HepG2 (cell line): ENCODE results near the gene USH2A. TPM values are rescaled to one million over a fixed set of nuclear protein-coding genes. Genes with fewer than 3 reads are reported as not detected.

Experiments
- ATAC-seq: fragments of 200-7000 bp; cut with Tn5 transposase; 3 replicates; pipeline ENCODE4 v1.9.1; 2020; ENCODE audit warnings: mild to moderate bottlenecking, moderate library complexity
- BruUV-seq: library from RNA; stranded (reverse); fragments of 400-500 nt; replicated peaks from 2 replicates; lab custom pipeline; 2021; lab: Mats Ljungman, UMichigan
- CTCF ChIA-PET: fragments of 300-600 bp; formaldehyde crosslinking; extraction: SDS; loops from one replicate; lab custom pipeline; 2021; ENCODE audit warnings: low total read pairs, inconsistent platforms, low intra/inter-chr PET ratio; lab: Yijun Ruan, JAX
- POLR2A ChIA-PET: fragments of 350-600 bp; sonication (Branson Sonifier 250); formaldehyde crosslinking; loops from one replicate; lab custom pipeline; 2020; ENCODE audit warnings: antibody characterized with exemption, inconsistent platforms; lab: Yijun Ruan, JAX
- DNase-seq: peaks from one replicate; pipeline ENCODE4 v3.0.0-alpha.2; 2015; ENCODE audit warnings: low spot score
- FAIRE-seq: peaks from 3 replicates; lab custom pipeline; 2011; peaks lifted over from hg19 to GRCh38; lab: Jason Lieb, UNC
- H2AFZ ChIP-seq: one replicate; pipeline ENCODE4 v1.6.1; 2011; ENCODE audit warnings: low read length, inconsistent platforms
- H3K27ac ChIP-seq: fragments of 300-600 bp; 3 replicates; pipeline ENCODE4 v1.8.0; 2011; ENCODE audit warnings: mixed run types, mild to moderate bottlenecking, mixed read lengths, low read length, inconsistent platforms; ENCODE audit not compliant: insufficient read depth; ENCODE audit errors: extremely low read length
- H3K27me3 ChIP-seq, 2 experiments: fragments of 200-600 bp in 1 of 2; 2 replicates in 1 of 2; 3 replicates in 1 of 2; pipeline versions ENCODE4 v1.6.0 to v1.8.0; 2011; ENCODE audit warnings: low read length in 2 of 2, mild to moderate bottlenecking in 2 of 2, moderate library complexity in 2 of 2, inconsistent platforms in 1 of 2; ENCODE audit not compliant: insufficient read depth in 2 of 2, control insufficient read depth in 1 of 2
- H3K36me3 ChIP-seq, 2 experiments: fragments of 200-600 bp in 1 of 2; replicated peaks in 1 of 2; 2 replicates in 1 of 2; 3 replicates in 1 of 2; pipeline versions ENCODE4 v1.5.1 to v1.8.0; 2011; ENCODE audit warnings: low read length in 2 of 2, inconsistent platforms in 1 of 2; ENCODE audit not compliant: insufficient read depth in 2 of 2, control insufficient read depth in 1 of 2
- H3K4me1 ChIP-seq: 2 replicates; pipeline ENCODE4 v1.5.1; 2012; ENCODE audit warnings: low read length, inconsistent platforms; ENCODE audit not compliant: insufficient read depth
- H3K4me2 ChIP-seq: 2 replicates; pipeline ENCODE4 v1.6.0; 2011; ENCODE audit warnings: low read depth, low read length, inconsistent platforms
- H3K4me3 ChIP-seq, 3 experiments: fragments of 200-600 bp in 1 of 3; sonication (generic), shearing (Covaris generic) in 1 of 3; replicated peaks in 1 of 3; 2 replicates each; pipeline ENCODE4 v1.5.1; 2011 to 2016; ENCODE audit warnings: low read length in 3 of 3, inconsistent platforms in 2 of 3, low read depth in 2 of 3, mild to moderate bottlenecking in 2 of 3, control low read depth in 1 of 3, mixed read lengths in 1 of 3; ENCODE audit not compliant: insufficient read depth in 1 of 3
- H3K79me2 ChIP-seq: one replicate; pipeline ENCODE4 v1.6.1; 2011; ENCODE audit warnings: low read length, inconsistent platforms; ENCODE audit not compliant: insufficient read depth
- H3K9ac ChIP-seq: 2 replicates; pipeline ENCODE4 v1.6.0; 2011; ENCODE audit warnings: mild to moderate bottlenecking, low read depth, low read length, inconsistent platforms; ENCODE audit not compliant: insufficient read depth
- H3K9me3 ChIP-seq: 2 replicates; pipeline ENCODE4 v1.5.1; 2012; ENCODE audit warnings: mild to moderate bottlenecking, low read length
- H4K20me1 ChIP-seq: 2 replicates; pipeline ENCODE4 v1.6.0; 2011; ENCODE audit warnings: inconsistent platforms, mild to moderate bottlenecking, low read length, moderate library complexity; ENCODE audit not compliant: insufficient read depth
- CTCF ChIP-seq: sonication (generic); formaldehyde crosslinking; IDR thresholded peaks from 2 replicates; pipeline ENCODE4 v1.5.0; 2020; ENCODE audit warnings: mild to moderate bottlenecking, missing genetic modification reagents, moderate library complexity
- HOMEZ ChIP-seq: IDR thresholded peaks from 2 replicates; pipeline ENCODE4 v1.6.1; 2016; ENCODE audit warnings: low read depth
- KDM2A ChIP-seq: sonication (generic); formaldehyde crosslinking; IDR thresholded peaks from 2 replicates; pipeline ENCODE4 v1.4.0; 2020; ENCODE audit warnings: low read depth, missing genetic modification reagents, borderline replicate concordance
- STAG1 ChIP-seq: sonication (generic); formaldehyde crosslinking; IDR thresholded peaks from 2 replicates; pipeline ENCODE4 v1.4.0; 2020; ENCODE audit warnings: missing genetic modification reagents
- SUZ12 ChIP-seq: fragments of 150-350 bp; IDR thresholded peaks from 2 replicates; pipeline ENCODE4 v1.6.1; 2014; ENCODE audit warnings: low read depth, low read length
- THYN1 ChIP-seq: sonication (generic); formaldehyde crosslinking; IDR thresholded peaks from 2 replicates; pipeline ENCODE4 v1.8.1; 2023; ENCODE audit warnings: low read depth, mild to moderate bottlenecking, moderate library complexity, missing genetic modification reagents, borderline replicate concordance
- ZNF274 ChIP-seq: sonication (generic); formaldehyde crosslinking; IDR thresholded peaks from 2 replicates; pipeline ENCODE4 v1.5.1; 2020; ENCODE audit warnings: mild to moderate bottlenecking, missing genetic modification reagents
- ZNF510 ChIP-seq: sonication (generic); formaldehyde crosslinking; IDR thresholded peaks from 2 replicates; pipeline ENCODE4 v1.4.0; 2020; ENCODE audit warnings: low read depth, mild to moderate bottlenecking, missing genetic modification reagents
- ZNF83 ChIP-seq: sonication (generic); formaldehyde crosslinking; IDR thresholded peaks from 2 replicates; pipeline ENCODE4 v1.4.0; 2020; ENCODE audit warnings: missing genetic modification reagents, mild to moderate bottlenecking, borderline replicate concordance
- ZSCAN20 ChIP-seq: sonication (generic); formaldehyde crosslinking; IDR thresholded peaks from 2 replicates; pipeline ENCODE4 v1.4.0; 2020; ENCODE audit warnings: missing genetic modification reagents, mild to moderate bottlenecking, borderline replicate concordance
- WGBS: methylation state at CpG from one replicate; pipeline ENCODE4 v1.1.6; 2017; ENCODE audit warnings: low lambda C conversion rate; 5-methylcytosine and 5-hydroxymethylcytosine counted together
- in situ Hi-C: cut with HindIII; loops from 2 replicates; pipeline ENCODE4 v1.10.0; 2017; ENCODE audit warnings: low pct_unique_long_range_greater_than_20kb; ENCODE audit not compliant: extremely low pct_ligation_motif_present
- intact Hi-C: fragments of 100-400 bp; cut with micrococcal nuclease; formaldehyde crosslinking; loops from one replicate; pipeline ENCODE4 v1.10.0; 2022; ENCODE audit not compliant: unreplicated experiment
- polyA plus RNA-seq, 8 experiments: library from polyadenylated mRNA; depleted of rRNA in 3 of 8; stranded (reverse) in 7 of 8; unstranded in 1 of 8; fragments of >200 nt; fragmentation: Illumina TruSeq in 4 of 8; extraction: Trizol in 4 of 8; gene quantifications; 2 replicates each; pipeline versions ENCODE4 v1.2.1 to v1.2.3, GENCODE V29; 2011 to 2016; ENCODE audit warnings: low read depth in 4 of 8, missing spikeins in 1 of 8, mixed read lengths in 1 of 8; ENCODE audit not compliant: insufficient read depth in 1 of 8
- total RNA-seq, 5 experiments: library from RNA; depleted of rRNA; stranded (reverse); fragments of >200 nt; fragmentation: Illumina TruSeq; extraction: Trizol; gene quantifications; 2 replicates each; pipeline ENCODE4 v1.2.3, GENCODE V29; 2016; ENCODE audit warnings: low read depth in 1 of 5

The USH2A gene
- total and polyA plus RNA-seq, 2 of the 13 experiments (the other 11 are each of a cell fraction or from before 2014, with no cell fraction given): 0.02 TPM; not detected in 1

GRCh38 chr1:215607412-215607811 lies 815.8 kb downstream of the USH2A start:
- ChIA-PET CTCF (no interaction called here), POLR2A (no interaction called here)
- intact Hi-C loops: loop anchor here (5.0 kb wide), 1 partner anchor 80 kb away; no protein-coding TSS in a partner anchor
- no peaks in the 10 kb centered on the region for H3K9me3 ChIP-seq
- H4K20me1 ChIP-seq: 0 out of 2 replicates have a peak, but pooled peaks cover 3% of the 10 kb centered on the region
- no TSS peak for BruUV-seq
- no peak overlapping the region for H3K4me2 ChIP-seq
- no peaks in the 10 kb centered on the region for H3K27me3 ChIP-seq
- H3K79me2 ChIP-seq: no peaks in the 10 kb centered on the region
- in situ Hi-C loops: no loop called here
- DNase-seq (no peak), FAIRE-seq (no peak), ATAC-seq (no peak)
- H3K4me1 ChIP-seq: peaks cover 26% of the 10 kb centered on the region
- whole genome bisulfite sequencing: 100% methylated on average over 1 of the region's 1 CpG
- no peak overlapping the region for H3K9ac ChIP-seq
- no peak overlapping the region for H2AFZ ChIP-seq
- no peak overlapping the region for H3K4me3 ChIP-seq
- H3K36me3 ChIP-seq: peaks cover 3 to 30% of the 10 kb centered on the region in 2 experiments
- no peak overlapping the region for H3K27ac ChIP-seq
- no peak for TF ChIP-seq SUZ12
- TF ChIP-seq, all 625 proteins: peak for 0

- H3K36me3 ChIP-seq: peaks cover 3 to 30% of the 10 kb centered on the region in 2 experiments
- H3K4me1 ChIP-seq: peaks cover 26% of the 10 kb centered on the region
- H3K4me3 ChIP-seq: no peak overlapping the region
- in situ Hi-C loops (no loop called here), intact Hi-C loops (loop anchor here (1.0 to 5.0 kb wide), 2 partner anchors 79 to 978 kb away; no protein-coding TSS in a partner anchor)
- no peak overlapping the region for H3K27ac ChIP-seq
- no peak overlapping the region for H3K9ac ChIP-seq
- TF ChIP-seq KDM2A (no peak), ZNF274 (CRISPR knock-in tag) (no peak), CTCF (peak; percentile 36), HOMEZ (no peak), ZNF510 (CRISPR knock-in tag) (no peak), ZSCAN20 (CRISPR knock-in tag) (no peak), ZNF83 (no peak), STAG1 (CRISPR knock-in tag) (peak; percentile 41), THYN1 (CRISPR knock-in tag) (no peak)
- no TSS peak for BruUV-seq
- H3K79me2 ChIP-seq: no peaks in the 10 kb centered on the region
- ChIA-PET POLR2A (no interaction called here), CTCF (no interaction called here)
- H3K9me3 ChIP-seq: no peaks in the 10 kb centered on the region
- H3K27me3 ChIP-seq: no peaks in the 10 kb centered on the region
- 85% methylated on average over 2 of the region's 2 CpGs for WGBS
- no peak overlapping the region; the same call in 1 of the 2 replicates for H3K4me2 ChIP-seq
- no peak overlapping the region for H2AFZ ChIP-seq
- FAIRE-seq (peak; percentile 28), ATAC-seq (peak; percentile 48; the same call in 2 of the 3 replicates), DNase-seq (no peak)
- 0 out of 2 replicates have a peak, but pooled peaks cover 3% of the 10 kb centered on the region for H4K20me1 ChIP-seq
These were observed 816.6 kb downstream of the USH2A start for GRCh38 chr1:215606564-215607168.
